Keratinocyte (primary cell): ENCODE results near the gene EPC2. TPM values are rescaled to one million over a fixed set of nuclear protein-coding genes. Genes with fewer than 3 reads are reported as not detected.

Source experiments
- DNase-seq: peaks from one replicate; pipeline ENCODE4 v3.0.0-alpha.2; 2011; ENCODE audit warnings: low read depth, missing footprints, low spot score
- FAIRE-seq: peaks from 2 replicates; lab custom pipeline; 2011; peaks lifted over from hg19 to GRCh38; lab: Jason Lieb, UNC
- H2AFZ ChIP-seq: 2 replicates; pipeline ENCODE4 v1.6.0; 2012; ENCODE audit warnings: low read length, control low read depth, inconsistent platforms; ENCODE audit not compliant: control insufficient read depth
- H3K27ac ChIP-seq: 2 replicates; pipeline ENCODE4 v1.5.1; 2011; ENCODE audit warnings: low read length; ENCODE audit not compliant: control insufficient read depth, insufficient read depth
- H3K27me3 ChIP-seq: 3 replicates; pipeline ENCODE4 v1.6.0; 2011; ENCODE audit warnings: low read length; ENCODE audit not compliant: control insufficient read depth, insufficient read depth; ENCODE audit errors: extremely low read depth
- H3K36me3 ChIP-seq, 2 experiments: 2 replicates in 1 of 2; 3 replicates in 1 of 2; pipeline ENCODE4 v1.5.1; 2011; ENCODE audit warnings: low read length in 2 of 2, mild to moderate bottlenecking in 1 of 2; ENCODE audit not compliant: control insufficient read depth in 2 of 2, insufficient read depth in 2 of 2; ENCODE audit errors: extremely low read depth in 1 of 2
- H3K4me1 ChIP-seq: 3 replicates; pipeline ENCODE4 v1.5.1; 2011; ENCODE audit warnings: low read length; ENCODE audit not compliant: control insufficient read depth, insufficient read depth; ENCODE audit errors: extremely low read depth
- H3K4me2 ChIP-seq: 3 replicates; pipeline ENCODE4 v1.6.0; 2011; ENCODE audit warnings: low read depth, low read length; ENCODE audit not compliant: control insufficient read depth, insufficient read depth; ENCODE audit errors: extremely low read depth
- H3K4me3 ChIP-seq, 3 experiments: fragments of 200-600 bp in 1 of 3; sonication (generic) in 1 of 3; 2 replicates in 2 of 3; 3 replicates in 1 of 3; pipeline ENCODE4 v1.5.1; 2011 to 2016; ENCODE audit warnings: low read length in 3 of 3, mild to moderate bottlenecking in 3 of 3, control low read depth in 2 of 3, inconsistent platforms in 1 of 3, low read depth in 1 of 3, mixed read lengths in 1 of 3, mixed run types in 1 of 3, moderate library complexity in 1 of 3; ENCODE audit not compliant: control insufficient read depth in 2 of 3, insufficient read depth in 2 of 3; ENCODE audit errors: extremely low read depth in 1 of 3
- H3K79me2 ChIP-seq: 2 replicates; pipeline ENCODE4 v1.6.0; 2012; ENCODE audit warnings: low read length; ENCODE audit not compliant: control insufficient read depth, insufficient read depth
- H3K9ac ChIP-seq: 3 replicates; pipeline ENCODE4 v1.6.0; 2011; ENCODE audit warnings: low read length; ENCODE audit not compliant: control insufficient read depth, insufficient read depth; ENCODE audit errors: extremely low read depth
- H3K9me1 ChIP-seq: 3 replicates; pipeline ENCODE4 v1.6.0; 2011; ENCODE audit warnings: low read length; ENCODE audit not compliant: control insufficient read depth, insufficient read depth; ENCODE audit errors: extremely low read depth
- H3K9me3 ChIP-seq: 2 replicates; pipeline ENCODE4 v1.5.1; 2012; ENCODE audit warnings: low read depth, low read length; ENCODE audit not compliant: control insufficient read depth
- H4K20me1 ChIP-seq: 3 replicates; pipeline ENCODE4 v1.6.0; 2011; ENCODE audit warnings: low read length; ENCODE audit not compliant: control insufficient read depth, insufficient read depth; ENCODE audit errors: extremely low read depth
- CTCF ChIP-seq, 3 experiments: IDR thresholded peaks in 1 of 3; conservative IDR thresholded peaks in 1 of 3; optimal IDR thresholded peaks in 1 of 3; 2 replicates in 2 of 3; 3 replicates in 1 of 3; pipeline versions ENCODE3 to v1.5.1; 2011; ENCODE audit warnings: low read length in 3 of 3, mild to moderate bottlenecking in 3 of 3, moderate library complexity in 2 of 3, control low read depth in 1 of 3, inconsistent platforms in 1 of 3; ENCODE audit not compliant: insufficient read depth in 2 of 3; ENCODE audit errors: extremely low read depth in 1 of 3
- EZH2 ChIP-seq: IDR thresholded peaks from one replicate; pipeline ENCODE4 v1.6.1; 2012; ENCODE audit warnings: inconsistent platforms, mild to moderate bottlenecking, low read length, moderate library complexity
- dilution Hi-C: fragments of 300-500 bp; cut with MboI; formaldehyde crosslinking; loops from one replicate; pipeline ENCODE4 v1.7.0; 2020; ENCODE audit warnings: low sequenced_read_pairs; ENCODE audit not compliant: extremely low pct_ligation_motif_present
- polyA plus RNA-seq, 5 experiments: library from polyadenylated mRNA; depleted of rRNA in 3 of 5; stranded (reverse) in 3 of 5; stranded (forward) in 1 of 5; unstranded in 1 of 5; fragments of >200 nt; gene quantifications; 1 replicate in 1 of 5; 2 replicates in 3 of 5; 3 replicates in 1 of 5; pipeline versions ENCODE4 v1.2.1 to v1.2.3, GENCODE V29; 2011 to 2012; ENCODE audit warnings: missing spikeins in 2 of 5, low read depth in 1 of 5, low replicate concordance in 1 of 5

EPC2 gene
- polyA plus RNA-seq, 1 donor (not counting 4 experiments of a cell fraction or from before 2014, with no cell fraction given) = 13.1 TPM

GRCh38 chr2:148642112-148642744 is 2.3 kb upstream of the EPC2 start:
- Histone ChIP-seq H3K4me3 (no peak overlapping the region), H3K4me1 (peaks cover 15% of the 10 kb centered on the region), H3K9me1 (no peaks in the 10 kb centered on the region), H4K20me1 (peaks cover 6% of the 10 kb centered on the region), H3K27ac (no peak overlapping the region), H3K79me2 (peaks cover 18% of the 10 kb centered on the region), H3K9me3 (no peaks in the 10 kb centered on the region), H3K27me3 (no peaks in the 10 kb centered on the region), H3K4me2 (no peak overlapping the region), H2AFZ (no peak overlapping the region), H3K9ac (no peak overlapping the region), H3K36me3 (no peaks in the 10 kb centered on the region)
- dilution Hi-C loops = no loop called here
- DNase-seq (no peak), FAIRE-seq (no peak)
- no peak for TF ChIP-seq EZH2
- TF ChIP-seq CTCF (optimal IDR thresholded peaks at IDR 0.05 in 1 of 3, IDR thresholded peaks at IDR 0.05 in 1 of 3, conservative IDR thresholded peaks at IDR 0.05 in 1 of 3; ENCODE audit: extremely low read depth in 1 of 3, insufficient read depth in 2 of 3, low read length in 3 of 3) = no peak

GRCh38 chr2:148642891-148643416 is 1.6 kb upstream of the EPC2 start:
- H3K9me3 ChIP-seq = no peaks in the 10 kb centered on the region
- FAIRE-seq (no peak), DNase-seq (no peak)
- no peaks in the 10 kb centered on the region for H3K36me3 ChIP-seq
- H2AFZ ChIP-seq = no peak overlapping the region
- H3K27me3 ChIP-seq = no peaks in the 10 kb centered on the region
- peaks cover 6% of the 10 kb centered on the region for H4K20me1 ChIP-seq
- no peak overlapping the region for H3K4me3 ChIP-seq
- H3K9ac ChIP-seq = no peak overlapping the region
- TF ChIP-seq EZH2 = no peak
- no peak for TF ChIP-seq CTCF (optimal IDR thresholded peaks at IDR 0.05 in 1 of 3, IDR thresholded peaks at IDR 0.05 in 1 of 3, conservative IDR thresholded peaks at IDR 0.05 in 1 of 3; ENCODE audit: extremely low read depth in 1 of 3, insufficient read depth in 2 of 3, low read length in 3 of 3)
- H3K4me2 ChIP-seq = peak overlapping the region; percentile 89
- H3K4me1 ChIP-seq = peaks cover 15% of the 10 kb centered on the region
- no peaks in the 10 kb centered on the region for H3K9me1 ChIP-seq
- H3K79me2 ChIP-seq = peaks cover 25% of the 10 kb centered on the region
- dilution Hi-C loops = no loop called here
- no peak overlapping the region for H3K27ac ChIP-seq
